Esophagus squamous epithelium (tissue), 4 donors: ENCODE data around the gene IQSEC1.

Source experiments
- CTCF ChIP-seq, 6 experiments: fragments of 450-650 bp in 4 of 6; fragments of 200-600 bp in 2 of 6; sonication (generic) in 2 of 6; IDR thresholded peaks; one replicate each; pipeline ENCODE4 v1.5.1; 2016 to 2019; ENCODE audit warnings: antibody characterized with exemption in 6 of 6, mild to moderate bottlenecking in 4 of 6, moderate library complexity in 4 of 6
- POLR2A ChIP-seq, 4 donors: fragments of 450-650 bp; IDR thresholded peaks; one replicate each; pipeline ENCODE4 v1.6.1; 2017; ENCODE audit warnings: antibody characterized with exemption in 4 of 4, mild to moderate bottlenecking in 4 of 4, moderate library complexity in 3 of 4

GRCh38 chr3:12868039-12869034 is 204.9 kb downstream of the IQSEC1 start:
- peak; percentile 66 to 92 (median 84) for TF ChIP-seq CTCF (IDR thresholded peaks at IDR 0.05)
- TF ChIP-seq POLR2A (IDR thresholded peaks at IDR 0.05): no peak
